ENCODE results near the gene YWHAG.
"Not testable (repeated sequence)": the region's sequence is repeated elsewhere in the genome, so short reads cannot be mapped to it uniquely, and the experiment has no call there.

YWHAG gene

GRCh38 chr7:76392531-76393115, 33.8 kb upstream of the YWHAG start:
- no peaks in the 10 kb centered on the region for H3K9me3 ChIP-seq (ENCODE audit: insufficient read depth, low read length)
- no peak overlapping the region for H3K4me3 ChIP-seq (ENCODE audit: insufficient read length, low read depth)
- no peak for DNase-seq (ENCODE audit: low read depth, low spot score)
- H3K4me1 ChIP-seq (ENCODE audit: insufficient read depth, insufficient read length) = peaks cover 9% of the 10 kb centered on the region
- peaks cover 7% of the 10 kb centered on the region for H3K36me3 ChIP-seq (ENCODE audit: insufficient read depth, insufficient read length, low read length)
- TF ChIP-seq ZNF274 (IDR thresholded peaks at IDR 0.05; ENCODE audit: low read depth, low read length) = no peak
- no peak for TF ChIP-seq YY1 (IDR thresholded peaks at IDR 0.05; ENCODE audit: insufficient read depth, insufficient read length)
- TF ChIP-seq SUZ12 (IDR thresholded peaks at IDR 0.05; ENCODE audit: extremely low read depth, insufficient read depth, insufficient read length) = no peak
- peak overlapping the region; percentile 76 for H3K9ac ChIP-seq (ENCODE audit: insufficient read length, low read depth)
- H3K27me3 ChIP-seq (ENCODE audit: insufficient read depth, insufficient read length) = no peaks in the 10 kb centered on the region

- H3K36me3 ChIP-seq (ENCODE audit: insufficient read depth, insufficient read length, low read length) = peaks cover 7% of the 10 kb centered on the region
- no peak for TF ChIP-seq YY1 (IDR thresholded peaks at IDR 0.05; ENCODE audit: insufficient read depth, insufficient read length)
- no peak for TF ChIP-seq ZNF274 (IDR thresholded peaks at IDR 0.05; ENCODE audit: low read depth, low read length)
- TF ChIP-seq SUZ12 (IDR thresholded peaks at IDR 0.05; ENCODE audit: extremely low read depth, insufficient read depth, insufficient read length) = no peak
- H3K27me3 ChIP-seq (ENCODE audit: insufficient read depth, insufficient read length) = no peaks in the 10 kb centered on the region
- no peak for DNase-seq (ENCODE audit: low read depth, low spot score)
- H3K9me3 ChIP-seq (ENCODE audit: insufficient read depth, low read length) = no peaks in the 10 kb centered on the region
- H3K9ac ChIP-seq (ENCODE audit: insufficient read length, low read depth) = no peak overlapping the region
- H3K4me3 ChIP-seq (ENCODE audit: insufficient read length, low read depth) = no peak overlapping the region
- H3K4me1 ChIP-seq (ENCODE audit: insufficient read depth, insufficient read length) = peaks cover 3% of the 10 kb centered on the region
These were observed 31.3 kb upstream of the YWHAG start for GRCh38 chr7:76390092-76390491.

- not testable (repeated sequence) for H3K27me3 ChIP-seq (ENCODE audit: insufficient read depth, insufficient read length); H3K36me3 ChIP-seq (ENCODE audit: insufficient read depth, insufficient read length, low read length)
These were observed 29.0 kb upstream of the YWHAG start for GRCh38 chr7:76387789-76388188.

GRCh38 chr7:76386691-76387260, 28.0 kb upstream of the YWHAG start:
- Histone ChIP-seq H3K4me1 (ENCODE audit: insufficient read depth, insufficient read length) (peaks cover 3% of the 10 kb centered on the region), H3K9me3 (ENCODE audit: insufficient read depth, low read length) (no peaks in the 10 kb centered on the region), H3K36me3 (ENCODE audit: insufficient read depth, insufficient read length, low read length) (peaks cover 7% of the 10 kb centered on the region), H3K27me3 (ENCODE audit: insufficient read depth, insufficient read length) (no peaks in the 10 kb centered on the region), H3K9ac (ENCODE audit: insufficient read length, low read depth) (no peak overlapping the region), H3K4me3 (ENCODE audit: insufficient read length, low read depth) (no peak overlapping the region)
- TF ChIP-seq ZNF274 (IDR thresholded peaks at IDR 0.05; ENCODE audit: low read depth, low read length) = no peak
- no peak for TF ChIP-seq YY1 (IDR thresholded peaks at IDR 0.05; ENCODE audit: insufficient read depth, insufficient read length)
- TF ChIP-seq SUZ12 (IDR thresholded peaks at IDR 0.05; ENCODE audit: extremely low read depth, insufficient read depth, insufficient read length) = no peak
- no peak for DNase-seq (ENCODE audit: low read depth, low spot score)

More at GRCh38 chr7:76387789-76388188, 29.0 kb upstream of the YWHAG start:
- H3K9ac ChIP-seq (ENCODE audit: insufficient read length, low read depth); DNase-seq (ENCODE audit: low read depth, low spot score); H3K4me1 ChIP-seq (ENCODE audit: insufficient read depth, insufficient read length); H3K4me3 ChIP-seq (ENCODE audit: insufficient read length, low read depth); H3K9me3 ChIP-seq (ENCODE audit: insufficient read depth, low read length): not testable (repeated sequence)

- Histone ChIP-seq H3K9ac (ENCODE audit: insufficient read length, low read depth) (no peak overlapping the region), H3K4me3 (ENCODE audit: insufficient read length, low read depth) (no peak overlapping the region), H3K9me3 (ENCODE audit: insufficient read depth, low read length) (no peaks in the 10 kb centered on the region), H3K4me1 (ENCODE audit: insufficient read depth, insufficient read length) (no peaks in the 10 kb centered on the region), H3K27me3 (ENCODE audit: insufficient read depth, insufficient read length) (no peaks in the 10 kb centered on the region), H3K36me3 (ENCODE audit: insufficient read depth, insufficient read length, low read length) (no peaks in the 10 kb centered on the region)
- no peak for DNase-seq (ENCODE audit: low read depth, low spot score)
- TF ChIP-seq SUZ12 (IDR thresholded peaks at IDR 0.05; ENCODE audit: extremely low read depth, insufficient read depth, insufficient read length) (no peak), ZNF274 (IDR thresholded peaks at IDR 0.05; ENCODE audit: low read depth, low read length) (no peak), YY1 (IDR thresholded peaks at IDR 0.05; ENCODE audit: insufficient read depth, insufficient read length) (no peak)
These were observed 24.5 kb upstream of the YWHAG start for GRCh38 chr7:76383089-76383944.

- no peaks in the 10 kb centered on the region for H3K27me3 ChIP-seq (ENCODE audit: insufficient read depth, insufficient read length)
- H3K9ac ChIP-seq (ENCODE audit: insufficient read length, low read depth) = no peak overlapping the region
- DNase-seq (ENCODE audit: low read depth, low spot score) = no peak
- no peaks in the 10 kb centered on the region for H3K36me3 ChIP-seq (ENCODE audit: insufficient read depth, insufficient read length, low read length)
- no peak overlapping the region for H3K4me3 ChIP-seq (ENCODE audit: insufficient read length, low read depth)
- TF ChIP-seq ZNF274 (IDR thresholded peaks at IDR 0.05; ENCODE audit: low read depth, low read length) (no peak), YY1 (IDR thresholded peaks at IDR 0.05; ENCODE audit: insufficient read depth, insufficient read length) (no peak), SUZ12 (IDR thresholded peaks at IDR 0.05; ENCODE audit: extremely low read depth, insufficient read depth, insufficient read length) (no peak)
- H3K9me3 ChIP-seq (ENCODE audit: insufficient read depth, low read length) = no peaks in the 10 kb centered on the region
- no peaks in the 10 kb centered on the region for H3K4me1 ChIP-seq (ENCODE audit: insufficient read depth, insufficient read length)
These were observed 23.0 kb upstream of the YWHAG start for GRCh38 chr7:76381814-76382213.

GRCh38 chr7:76380623-76380966, 21.8 kb upstream of the YWHAG start:
- H3K9me3 ChIP-seq (ENCODE audit: insufficient read depth, low read length) = no peaks in the 10 kb centered on the region
- TF ChIP-seq SUZ12 (IDR thresholded peaks at IDR 0.05; ENCODE audit: extremely low read depth, insufficient read depth, insufficient read length) (no peak), ZNF274 (IDR thresholded peaks at IDR 0.05; ENCODE audit: low read depth, low read length) (no peak), YY1 (IDR thresholded peaks at IDR 0.05; ENCODE audit: insufficient read depth, insufficient read length) (no peak)
- H3K36me3 ChIP-seq (ENCODE audit: insufficient read depth, insufficient read length, low read length) = no peaks in the 10 kb centered on the region
- H3K9ac ChIP-seq (ENCODE audit: insufficient read length, low read depth) = peak overlapping the region; percentile 42
- H3K4me3 ChIP-seq (ENCODE audit: insufficient read length, low read depth) = peak overlapping the region; percentile 37
- H3K4me1 ChIP-seq (ENCODE audit: insufficient read depth, insufficient read length) = no peaks in the 10 kb centered on the region
- no peaks in the 10 kb centered on the region for H3K27me3 ChIP-seq (ENCODE audit: insufficient read depth, insufficient read length)
- no peak for DNase-seq (ENCODE audit: low read depth, low spot score)
